Tibial artery (tissue), 4 donors: ENCODE results near the gene B3GALT5.

ENCODE experiments used
- DNase-seq, 2 donors: peaks; one replicate each; pipeline ENCODE4 v3.0.0-alpha.2; 2019
- H3K27ac ChIP-seq, 2 donors: fragments of 200-600 bp; sonication (generic) in 1 of 2; 1 replicate in 1 of 2; 2 replicates in 1 of 2; pipeline ENCODE4 v1.5.1; 2018 to 2019; ENCODE audit warnings: mild to moderate bottlenecking in 1 of 2
- H3K27me3 ChIP-seq, 2 donors: fragments of 200-600 bp; sonication (generic) in 1 of 2; one replicate each; pipeline versions ENCODE4 v1.5.1 to v1.6.0; 2016 to 2019
- H3K36me3 ChIP-seq, 3 donors: fragments of 200-600 bp; sonication (generic) in 2 of 3; one replicate each; pipeline ENCODE4 v1.5.1; 2016 to 2019; ENCODE audit warnings: mild to moderate bottlenecking in 2 of 3
- H3K4me1 ChIP-seq, 4 donors: fragments of 200-600 bp; sonication (generic) in 2 of 4; 1 replicate in 3 of 4; 2 replicates in 1 of 4; pipeline ENCODE4 v1.5.1; 2016 to 2019
- H3K4me3 ChIP-seq, 2 donors: fragments of 200-600 bp; sonication (generic) in 1 of 2; 1 replicate in 1 of 2; 2 replicates in 1 of 2; pipeline ENCODE4 v1.5.1; 2018 to 2019; ENCODE audit warnings: mild to moderate bottlenecking in 2 of 2
- H3K9me3 ChIP-seq, 3 donors: fragments of 200-600 bp; sonication (generic) in 1 of 3; one replicate each; pipeline ENCODE4 v1.5.1; 2016 to 2019
- intact Hi-C: fragments of 100-400 bp; cut with DNase I; formaldehyde crosslinking; loops from one replicate; pipeline ENCODE4 v1.15.0; 2023; ENCODE audit warnings: low total_unique reads
- TF ChIP-seq, protein P1 (sequence below), 2 experiments: fragments of 200-600 bp in 1 of 2; fragments of 450-650 bp in 1 of 2; IDR thresholded peaks; one replicate each; pipeline ENCODE4 v1.5.1; 2017 to 2019; ENCODE audit warnings: antibody characterized with exemption in 2 of 2, mild to moderate bottlenecking in 1 of 2, moderate library complexity in 1 of 2

B3GALT5 gene

DNA sequence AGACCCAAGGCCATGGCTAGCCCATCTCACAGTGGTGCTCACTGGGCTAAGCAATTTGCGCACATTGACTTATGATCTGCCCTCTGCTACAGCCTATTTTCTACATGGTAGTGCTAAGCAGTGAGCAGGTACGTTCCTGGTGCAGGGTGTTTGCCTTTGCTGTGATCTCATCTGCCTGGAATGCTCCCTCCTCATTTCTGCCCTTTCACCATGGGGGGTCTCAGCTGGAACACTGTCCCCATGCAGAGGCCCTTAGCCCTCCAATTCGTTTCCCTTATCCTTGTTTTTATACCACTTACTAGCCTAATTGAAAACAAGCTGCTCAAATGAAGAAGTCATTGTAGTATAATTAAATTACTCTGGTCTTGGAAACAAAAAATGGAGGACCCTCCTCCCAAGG lies 2.0 kb upstream of the B3GALT5 start:
- Histone ChIP-seq H3K27ac (no peak overlapping the region), H3K4me3 (no peak overlapping the region), H3K9me3 (no peaks in the 10 kb centered on the region), H3K27me3 (peaks cover 0 to 40% of the 10 kb centered on the region in 2 donors), H3K4me1 (peaks cover 0 to 17% (median 5%) of the 10 kb centered on the region in 4 donors), H3K36me3 (no peaks in the 10 kb centered on the region)
- TF ChIP-seq, protein P1, sequence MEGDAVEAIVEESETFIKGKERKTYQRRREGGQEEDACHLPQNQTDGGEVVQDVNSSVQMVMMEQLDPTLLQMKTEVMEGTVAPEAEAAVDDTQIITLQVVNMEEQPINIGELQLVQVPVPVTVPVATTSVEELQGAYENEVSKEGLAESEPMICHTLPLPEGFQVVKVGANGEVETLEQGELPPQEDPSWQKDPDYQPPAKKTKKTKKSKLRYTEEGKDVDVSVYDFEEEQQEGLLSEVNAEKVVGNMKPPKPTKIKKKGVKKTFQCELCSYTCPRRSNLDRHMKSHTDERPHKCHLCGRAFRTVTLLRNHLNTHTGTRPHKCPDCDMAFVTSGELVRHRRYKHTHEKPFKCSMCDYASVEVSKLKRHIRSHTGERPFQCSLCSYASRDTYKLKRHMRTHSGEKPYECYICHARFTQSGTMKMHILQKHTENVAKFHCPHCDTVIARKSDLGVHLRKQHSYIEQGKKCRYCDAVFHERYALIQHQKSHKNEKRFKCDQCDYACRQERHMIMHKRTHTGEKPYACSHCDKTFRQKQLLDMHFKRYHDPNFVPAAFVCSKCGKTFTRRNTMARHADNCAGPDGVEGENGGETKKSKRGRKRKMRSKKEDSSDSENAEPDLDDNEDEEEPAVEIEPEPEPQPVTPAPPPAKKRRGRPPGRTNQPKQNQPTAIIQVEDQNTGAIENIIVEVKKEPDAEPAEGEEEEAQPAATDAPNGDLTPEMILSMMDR (IDR thresholded peaks at IDR 0.05): no peak
- intact Hi-C loops: no loop called here
- no peak for DNase-seq

DNA sequence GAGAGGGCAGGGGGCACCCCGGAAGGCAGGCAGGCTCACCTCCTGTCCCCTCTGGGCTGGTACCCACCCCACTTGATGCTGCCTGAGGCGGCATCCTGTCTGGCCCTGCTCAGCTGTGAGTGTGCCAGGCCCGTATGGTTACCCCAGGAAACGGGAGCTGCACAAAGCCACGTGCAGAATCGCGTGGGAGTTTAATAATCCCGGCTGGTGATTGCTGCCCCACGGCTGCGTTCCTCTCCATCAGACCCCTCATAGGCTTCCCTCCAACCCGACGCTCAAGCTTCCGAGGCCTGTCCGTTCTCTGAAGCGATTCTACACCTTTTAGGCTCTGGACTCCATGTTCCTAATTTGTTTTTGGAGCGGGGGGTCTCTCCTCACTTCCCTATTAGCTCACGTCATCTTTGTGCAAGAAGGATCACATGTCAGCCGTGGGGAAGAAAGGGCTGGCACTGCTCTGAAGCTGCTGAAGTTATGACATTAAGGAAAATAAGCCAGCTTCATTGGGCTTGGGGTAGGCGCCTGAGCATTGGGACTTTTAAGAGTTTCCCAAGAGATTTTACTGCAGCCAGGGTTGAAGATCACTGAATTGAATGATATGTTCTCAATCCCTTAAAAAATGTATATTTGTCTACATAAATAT lies 1.1 kb upstream of the B3GALT5 start:
- Histone ChIP-seq H3K9me3 (no peaks in the 10 kb centered on the region), H3K4me3 (no peak overlapping the region), H3K4me1 (peaks cover 0 to 17% (median 5%) of the 10 kb centered on the region in 4 donors), H3K36me3 (no peaks in the 10 kb centered on the region), H3K27ac (no peak overlapping the region), H3K27me3 (peaks cover 0 to 40% of the 10 kb centered on the region in 2 donors)
- TF ChIP-seq, protein P1 (IDR thresholded peaks at IDR 0.05): no peak
- intact Hi-C loops: no loop called here
- no peak for DNase-seq

DNA sequence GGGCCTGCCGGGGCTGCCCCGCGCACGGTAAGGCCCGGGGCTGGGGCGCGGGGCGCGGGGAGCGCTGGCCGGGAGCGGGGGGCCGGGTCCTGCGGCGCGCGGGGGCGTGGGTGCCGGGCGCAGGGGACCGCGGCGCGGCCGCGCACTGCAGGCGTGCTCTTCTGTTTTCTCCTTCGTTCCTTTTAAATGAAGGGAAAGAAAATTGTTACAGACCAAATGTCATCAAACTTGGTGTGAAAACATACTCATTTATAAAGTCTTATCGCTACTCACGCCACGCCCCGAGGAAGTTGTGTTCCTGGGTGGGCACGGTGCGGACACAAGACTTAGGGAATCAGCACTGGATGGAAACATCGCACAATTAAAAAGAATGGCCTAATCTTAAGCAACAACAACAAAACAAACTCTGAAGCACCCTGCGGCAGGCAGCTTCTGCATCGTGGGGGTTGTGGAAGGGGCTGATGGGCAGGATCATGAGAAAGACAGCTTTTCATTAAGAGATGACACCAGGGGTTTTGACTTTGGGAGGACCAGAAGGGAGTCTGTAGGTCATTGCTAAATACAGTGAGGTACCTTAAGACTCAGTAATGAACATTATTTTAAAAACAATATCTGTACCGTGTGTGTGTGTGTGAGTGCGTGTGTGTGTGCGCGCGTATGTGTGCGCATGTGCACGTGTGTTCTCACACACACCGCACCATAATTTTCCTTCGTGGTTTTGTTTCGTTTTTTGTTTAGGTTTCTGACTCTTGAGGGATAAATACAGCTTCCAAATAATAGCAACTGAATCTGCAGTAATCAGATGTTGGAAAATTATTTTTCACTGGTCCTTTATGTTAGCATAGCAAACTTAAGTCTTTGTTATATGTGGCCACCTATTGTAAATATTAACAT lies 548 bp downstream of the B3GALT5 start:
- no peak for DNase-seq
- TF ChIP-seq, protein P1 (IDR thresholded peaks at IDR 0.05): no peak

DNA sequence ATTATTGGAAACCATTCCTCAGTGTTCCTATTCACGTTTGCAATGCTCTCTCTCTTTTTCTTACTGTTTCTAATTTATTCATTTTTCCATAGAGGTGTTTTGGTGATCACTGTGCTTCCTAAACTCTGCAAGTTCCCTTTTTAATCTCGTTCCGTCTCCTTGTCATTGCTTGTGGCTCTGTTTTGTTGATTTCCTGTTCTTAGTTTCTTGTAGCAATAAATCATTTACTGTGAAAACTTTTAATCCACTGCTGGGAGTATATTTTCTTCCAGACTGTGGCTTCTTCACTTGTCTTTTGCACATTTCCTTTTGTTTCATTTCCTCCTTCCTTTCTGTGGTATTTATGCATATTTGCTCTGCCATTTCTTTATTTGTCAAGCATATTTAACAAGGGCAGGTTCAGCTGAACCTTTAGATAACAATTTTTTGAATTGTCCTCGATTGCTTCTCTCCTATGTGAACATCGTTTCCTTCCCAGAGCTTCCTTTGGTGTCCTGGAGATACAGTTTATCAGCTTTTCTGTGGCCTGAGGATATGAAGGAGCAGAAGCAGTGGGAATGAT lies 3.6 kb downstream of the B3GALT5 start:
- Histone ChIP-seq H3K27ac (no peak overlapping the region), H3K27me3 (peaks cover 0 to 36% of the 10 kb centered on the region in 2 donors), H3K4me3 (no peak overlapping the region), H3K4me1 (peaks cover 0 to 17% (median 5%) of the 10 kb centered on the region in 4 donors), H3K9me3 (no peaks in the 10 kb centered on the region), H3K36me3 (no peaks in the 10 kb centered on the region)
- no peak for DNase-seq
- TF ChIP-seq, protein P1 (IDR thresholded peaks at IDR 0.05): no peak
- intact Hi-C loops: no loop called here

More for the DNA sequence above, 548 bp downstream of the B3GALT5 start:
- Histone ChIP-seq H3K27ac (no peak overlapping the region), H3K9me3 (no peaks in the 10 kb centered on the region), H3K36me3 (no peaks in the 10 kb centered on the region), H3K27me3 (peaks cover 0 to 40% of the 10 kb centered on the region in 2 donors), H3K4me3 (peak overlapping the region in 1 of 2 donors; percentile 32), H3K4me1 (peaks cover 0 to 17% (median 5%) of the 10 kb centered on the region in 4 donors)
- intact Hi-C loops: no loop called here

DNA sequence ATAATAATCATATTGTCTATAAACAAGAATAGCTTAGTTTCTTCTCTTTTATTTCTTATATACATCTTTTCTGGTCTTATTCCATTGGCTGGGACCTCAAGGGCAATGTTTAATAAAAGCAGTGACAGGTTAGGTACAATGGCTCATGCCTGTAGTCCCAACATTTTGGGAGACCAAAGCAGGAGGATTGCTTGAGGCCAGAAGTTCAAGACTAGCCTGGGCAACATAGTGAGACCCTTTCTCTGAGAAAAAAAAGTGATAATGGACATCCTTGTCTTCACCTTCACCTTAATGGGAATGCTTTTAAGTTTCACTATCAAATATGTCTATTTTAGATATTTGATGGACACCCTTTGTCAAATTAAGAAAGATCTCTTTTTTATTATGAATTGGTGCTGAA lies 8.1 kb downstream of the B3GALT5 start:
- Histone ChIP-seq H3K27me3 (no peaks in the 10 kb centered on the region), H3K4me3 (no peak overlapping the region), H3K4me1 (no peaks in the 10 kb centered on the region), H3K9me3 (peaks cover 0 to 3% (median 0%) of the 10 kb centered on the region in 3 donors), H3K27ac (no peak overlapping the region), H3K36me3 (no peaks in the 10 kb centered on the region)
- TF ChIP-seq, protein P1 (IDR thresholded peaks at IDR 0.05): no peak
- intact Hi-C loops: no loop called here
- DNase-seq: no peak
